Medulla oblongata (tissue), 1 donor: ENCODE data around the gene KCTD17.

Source experiments
- DNase-seq: peaks from one replicate; pipeline ENCODE4 v3.0.0-alpha.2; 2015; ENCODE audit errors: extremely low spot score

KCTD17 gene

DNA sequence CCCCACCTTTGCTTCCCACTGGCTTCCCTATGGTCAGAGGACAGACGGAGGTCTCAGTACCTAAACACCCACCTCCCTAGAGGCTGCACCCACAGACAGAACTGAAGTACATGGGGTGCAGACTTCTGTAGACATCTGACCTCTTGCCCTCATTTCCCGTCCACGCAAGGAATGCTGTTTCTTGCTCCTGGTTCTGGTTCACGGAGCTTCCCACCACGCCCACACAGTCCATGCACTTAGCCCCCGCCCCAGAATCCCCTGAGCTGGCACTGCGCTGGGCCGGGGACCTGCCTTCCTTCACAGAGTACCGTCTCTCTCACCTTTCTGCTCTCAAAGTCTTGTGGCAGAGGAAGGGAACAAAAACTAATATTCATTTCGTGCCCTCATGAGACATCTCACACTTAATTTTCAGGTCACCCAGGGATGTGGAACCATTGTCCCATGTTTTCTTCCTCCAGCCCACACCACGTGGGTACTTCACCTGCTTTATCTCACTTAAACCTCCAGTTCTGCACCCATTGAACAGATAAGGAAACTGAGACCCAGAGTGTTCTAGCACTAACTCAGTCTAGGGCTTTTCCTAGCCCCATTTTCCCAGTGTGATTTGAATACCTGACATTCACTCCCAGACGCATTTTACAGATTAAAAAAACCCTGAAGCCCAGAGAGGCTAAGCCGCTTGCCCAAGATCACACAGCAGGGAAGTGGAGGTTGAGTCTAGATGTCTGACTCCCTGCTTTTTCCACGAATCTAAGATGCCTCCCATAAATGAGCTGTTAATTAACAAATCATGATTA is 52.3 kb downstream of the KCTD17 start:
- no peak for DNase-seq

DNA sequence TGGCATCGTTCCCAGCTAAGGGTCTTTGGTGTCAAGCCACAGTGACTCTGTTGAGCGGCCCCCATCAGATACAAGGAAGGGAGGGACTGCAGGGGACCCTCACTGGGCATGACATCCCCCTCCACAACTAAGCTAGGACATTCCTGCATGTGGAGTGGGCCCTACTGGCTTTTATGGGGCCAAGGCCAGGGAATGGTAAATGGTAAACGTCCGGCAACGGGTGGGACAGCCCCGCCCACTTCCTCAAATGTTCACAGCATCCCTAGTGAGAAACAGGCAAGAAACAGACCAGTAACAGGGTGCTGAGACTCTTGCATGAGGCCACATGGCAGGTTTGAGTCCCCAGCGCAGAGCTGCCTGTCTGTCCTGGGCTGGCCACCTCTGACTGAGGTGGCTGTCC is 53.6 kb downstream of the KCTD17 start:
- DNase-seq = no peak

DNA sequence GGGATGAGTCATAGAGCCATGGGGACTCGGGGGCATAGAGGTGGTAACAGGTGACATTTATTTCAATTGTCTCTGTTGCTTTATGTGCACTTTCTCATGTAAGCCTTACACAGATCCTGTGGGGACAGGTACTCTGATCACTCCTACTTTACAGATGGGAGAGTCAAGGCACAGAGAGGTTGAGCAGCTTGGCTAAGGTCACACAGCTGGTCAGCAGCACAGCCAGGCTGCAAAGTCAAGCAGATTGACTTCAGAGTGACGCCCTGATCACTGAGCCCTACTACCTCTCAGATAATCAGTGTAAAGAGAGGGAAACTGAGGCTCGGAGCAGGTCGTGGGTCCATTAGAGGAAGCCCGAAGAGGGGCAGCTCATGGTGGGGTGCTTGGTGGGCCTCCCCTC is 54.4 kb downstream of the KCTD17 start:
- no peak for DNase-seq

DNA sequence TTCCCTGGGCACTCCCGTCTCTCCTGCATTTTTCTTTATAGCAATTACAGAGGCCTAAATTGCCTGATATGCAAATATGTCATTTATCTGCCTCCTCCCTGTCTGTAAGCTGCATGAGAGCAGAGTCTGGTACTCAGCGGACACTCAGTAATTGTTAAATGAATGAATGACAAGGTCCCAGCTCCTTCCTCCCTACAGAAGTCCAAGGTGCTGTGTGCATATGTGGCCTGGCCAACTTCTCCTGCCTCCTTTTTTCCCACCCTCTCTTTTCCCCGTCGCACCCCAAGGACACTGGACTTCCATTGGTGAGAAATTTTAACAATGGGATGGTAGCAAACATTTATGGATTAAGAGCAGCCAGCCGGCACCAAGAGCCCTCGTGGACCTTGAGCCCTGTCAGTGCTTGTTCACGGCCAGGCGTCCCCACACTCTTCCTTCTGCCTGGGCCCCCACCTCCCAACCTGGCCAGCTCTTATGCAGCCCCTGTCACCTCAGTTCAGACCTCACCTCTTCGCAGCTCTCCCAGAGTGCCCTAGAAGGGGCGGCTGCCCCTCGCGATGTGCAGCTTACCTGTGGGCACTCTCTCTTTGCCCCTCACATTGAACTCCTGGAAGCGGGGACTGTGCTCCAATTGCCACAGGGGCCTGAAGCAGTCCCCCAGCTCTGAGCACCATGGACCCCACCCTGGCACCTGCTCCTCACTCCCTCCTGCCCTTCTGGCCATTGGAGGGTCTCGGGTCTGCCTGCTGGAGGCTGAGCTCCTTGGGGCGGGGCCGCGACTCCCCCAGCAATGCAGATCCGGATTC is 56.5 kb downstream of the KCTD17 start:
- no peak for DNase-seq

DNA sequence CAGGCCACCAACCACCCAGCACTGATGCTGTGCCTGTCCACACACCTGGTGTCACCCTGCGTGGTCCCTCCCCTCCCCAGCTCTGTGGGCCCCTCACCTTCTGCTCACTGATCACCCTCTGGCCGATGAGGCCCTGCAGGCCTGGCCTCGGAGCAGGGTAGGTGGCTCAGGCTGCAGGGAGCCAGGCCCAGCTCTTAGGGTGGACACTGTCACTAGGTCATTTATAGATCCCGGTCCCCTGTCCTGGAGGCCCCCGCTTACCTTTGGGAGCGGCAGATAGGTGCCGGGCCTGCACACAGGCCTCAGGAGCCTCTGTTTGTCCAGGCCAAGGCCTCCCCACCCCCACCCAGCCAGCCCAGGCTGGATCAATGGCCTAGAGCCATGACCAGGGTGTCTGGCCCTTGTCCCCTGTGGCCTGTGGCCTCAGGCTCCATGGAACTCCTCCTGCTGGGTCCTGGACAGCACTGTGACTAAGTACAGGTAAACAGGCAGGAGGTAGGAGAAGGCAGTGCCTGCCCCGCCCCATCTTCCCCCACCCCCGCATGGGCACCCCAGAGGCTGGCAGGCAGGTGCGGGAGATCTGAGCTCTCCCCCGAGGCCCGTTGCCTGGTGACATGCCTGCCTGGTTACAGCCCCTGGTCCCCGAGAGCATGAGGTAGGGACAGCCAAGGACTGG is 57.8 kb downstream of the KCTD17 start, which contains the start of gene TMPRSS6:
TMPRSS6 (minus strand) TSS at position 472 of the 676 bp plus-strand sequence. CDS start 6,296 bp downstream, outside the sequence.
- no peak for DNase-seq

DNA sequence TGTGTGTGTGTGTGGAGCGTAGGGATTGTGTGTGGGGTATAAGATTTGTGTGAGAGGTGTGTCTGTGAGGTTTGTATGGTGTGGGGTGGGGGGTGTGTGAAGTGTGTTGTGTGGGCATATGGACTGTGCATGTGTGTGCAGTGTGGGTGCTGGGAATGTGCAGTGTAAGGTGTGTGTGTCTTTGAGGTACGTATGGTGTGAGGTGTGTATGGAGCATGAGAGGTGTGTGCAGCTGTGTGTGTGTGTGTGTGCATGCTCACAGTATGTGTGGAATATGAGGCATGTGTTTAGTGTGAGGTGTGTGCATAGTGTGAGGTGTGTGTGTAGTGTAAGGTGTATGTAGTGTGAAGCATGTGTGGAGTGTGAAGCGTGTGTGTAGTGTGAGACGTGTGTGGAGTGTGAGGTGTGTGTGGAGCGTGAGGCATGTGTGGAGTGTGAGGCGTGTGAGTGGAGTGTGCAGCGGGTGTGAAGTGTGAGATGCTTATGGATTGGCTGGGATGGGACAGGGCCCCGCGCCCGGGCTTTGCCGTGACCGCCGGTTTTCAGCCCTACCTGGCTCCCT is 59.7 kb downstream of the KCTD17 start:
- no peak for DNase-seq

DNA sequence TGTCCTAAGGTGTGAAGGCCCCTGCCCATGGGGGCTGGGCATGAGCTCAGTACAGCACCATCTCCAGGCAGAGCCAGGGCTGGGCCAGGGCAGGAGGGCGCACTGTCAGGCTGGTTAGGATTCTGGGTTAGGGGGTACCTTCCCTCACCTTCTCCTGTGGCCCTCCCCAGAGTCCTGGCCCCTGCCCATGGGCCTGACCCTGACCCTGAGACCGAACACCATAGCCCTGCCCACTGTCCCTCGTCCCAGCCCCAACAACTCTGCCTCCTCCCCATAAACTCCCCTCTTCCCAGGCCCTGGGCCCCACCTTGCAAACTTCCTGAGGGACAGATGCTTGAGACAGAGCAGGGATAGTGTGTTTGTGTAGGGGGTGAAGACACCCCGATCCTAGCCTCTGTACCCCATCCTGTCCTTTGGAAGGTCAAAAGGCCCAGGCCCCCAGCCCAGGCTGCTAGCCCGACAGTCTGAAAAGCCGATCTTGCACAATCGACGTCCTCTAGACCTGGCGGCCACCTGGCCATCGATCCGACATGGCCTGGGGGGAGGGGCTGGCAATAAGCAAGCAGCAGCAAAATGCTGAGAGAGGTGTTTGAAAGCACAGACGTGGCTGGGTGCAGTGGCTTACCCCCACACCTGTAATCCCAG is 60.7 kb downstream of the KCTD17 start:
- no peak for DNase-seq
